ENCODE data around the gene CACTIN. TPM values are rescaled to one million over a fixed set of nuclear protein-coding genes. Genes with fewer than 3 reads are reported as not detected.
"Not testable (repeated sequence)": the region's sequence is repeated elsewhere in the genome, so short reads cannot be mapped to it uniquely, and the experiment has no call there.

CACTIN gene
- total RNA-seq, 1 experiment from 2014 or later: 25.1 TPM

- BruUV-seq (replicated peaks): no TSS peak
- no peak for DNase-seq (ENCODE audit: unreplicated experiment)
- Mint-ChIP-seq H3K4me3 (ENCODE audit: unreplicated experiment) (no peak overlapping the region), H3K36me3 (ENCODE audit: insufficient read depth, unreplicated experiment) (peaks cover 8% of the 10 kb centered on the region), H3K27me3 (ENCODE audit: insufficient read depth, unreplicated experiment) (no peaks in the 10 kb centered on the region), H3K9me3 (ENCODE audit: unreplicated experiment) (no peaks in the 10 kb centered on the region), H3K4me1 (ENCODE audit: insufficient read depth, unreplicated experiment) (no peaks in the 10 kb centered on the region), H3K27ac (ENCODE audit: low read depth, unreplicated experiment) (no peak overlapping the region)
- ChIA-PET CTCF (interaction anchor here (0.6 kb wide), 1 partner anchor 103 kb away, joined by 4 read pairs; no protein-coding TSS in a partner anchor), POLR2A (no interaction called here)
- intact Hi-C loops (cut with micrococcal nuclease): loop anchor here (2.0 kb wide), 1 partner anchor 181 kb away; no protein-coding TSS in a partner anchor
- TF ChIP-seq, protein P1, sequence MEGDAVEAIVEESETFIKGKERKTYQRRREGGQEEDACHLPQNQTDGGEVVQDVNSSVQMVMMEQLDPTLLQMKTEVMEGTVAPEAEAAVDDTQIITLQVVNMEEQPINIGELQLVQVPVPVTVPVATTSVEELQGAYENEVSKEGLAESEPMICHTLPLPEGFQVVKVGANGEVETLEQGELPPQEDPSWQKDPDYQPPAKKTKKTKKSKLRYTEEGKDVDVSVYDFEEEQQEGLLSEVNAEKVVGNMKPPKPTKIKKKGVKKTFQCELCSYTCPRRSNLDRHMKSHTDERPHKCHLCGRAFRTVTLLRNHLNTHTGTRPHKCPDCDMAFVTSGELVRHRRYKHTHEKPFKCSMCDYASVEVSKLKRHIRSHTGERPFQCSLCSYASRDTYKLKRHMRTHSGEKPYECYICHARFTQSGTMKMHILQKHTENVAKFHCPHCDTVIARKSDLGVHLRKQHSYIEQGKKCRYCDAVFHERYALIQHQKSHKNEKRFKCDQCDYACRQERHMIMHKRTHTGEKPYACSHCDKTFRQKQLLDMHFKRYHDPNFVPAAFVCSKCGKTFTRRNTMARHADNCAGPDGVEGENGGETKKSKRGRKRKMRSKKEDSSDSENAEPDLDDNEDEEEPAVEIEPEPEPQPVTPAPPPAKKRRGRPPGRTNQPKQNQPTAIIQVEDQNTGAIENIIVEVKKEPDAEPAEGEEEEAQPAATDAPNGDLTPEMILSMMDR (IDR thresholded peaks at IDR 0.05; ENCODE audit: unreplicated experiment): no peak
These were observed 41.2 kb upstream of the CACTIN start for GRCh38 chr19:3667766-3668165.

DNA sequence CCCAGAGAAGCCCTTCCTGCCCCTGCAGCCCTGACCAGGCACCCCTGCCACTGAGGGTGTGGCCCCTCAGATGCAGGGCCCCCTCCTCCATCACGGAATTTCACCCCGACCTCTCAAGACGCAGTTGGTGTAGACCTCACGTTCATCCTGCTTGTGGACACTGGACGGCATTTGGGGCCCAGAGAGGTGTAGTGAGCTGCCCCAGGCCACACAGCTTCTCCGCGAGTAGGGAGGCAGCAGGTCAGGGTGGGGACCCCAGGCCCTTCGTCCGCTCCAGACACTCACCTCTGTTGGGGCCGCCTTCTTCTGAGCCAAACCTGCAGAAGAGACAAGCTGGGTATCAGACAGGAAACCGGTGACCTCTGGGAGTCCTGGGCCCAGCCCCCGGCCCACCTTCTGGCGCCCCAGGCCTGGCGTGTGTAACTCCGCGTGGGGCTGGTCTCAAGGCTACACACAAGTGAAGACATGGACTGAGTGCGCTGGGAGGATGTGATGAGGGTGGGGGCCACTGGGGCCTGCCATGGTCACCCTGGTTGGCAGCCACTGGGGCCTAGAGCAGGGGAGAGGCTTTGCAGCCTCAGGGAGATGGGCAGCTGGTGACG is 40.5 kb upstream of the CACTIN start:
- H3K27me3 Mint-ChIP-seq (ENCODE audit: insufficient read depth, unreplicated experiment): no peaks in the 10 kb centered on the region
- TF ChIP-seq, protein P1 (IDR thresholded peaks at IDR 0.05; ENCODE audit: unreplicated experiment): no peak
- CTCF ChIA-PET: interaction anchor here (0.6 to 2.5 kb wide), 4 partner anchors 11 to 702 kb away, joined by 4 to 18 read pairs (median 4); no protein-coding TSS in a partner anchor

GRCh38 chr19:3666545-3666856 is 39.9 kb upstream of the CACTIN start:
- ChIA-PET POLR2A (interaction anchor here (0.6 kb wide), 1 partner anchor 520 kb away, joined by 3 read pairs; no protein-coding TSS in a partner anchor), CTCF (interaction anchor here (0.6 to 2.5 kb wide), 10 partner anchors 10 to 1295 kb away, joined by 3 to 18 read pairs (median 4); no protein-coding TSS in a partner anchor)
- not testable (repeated sequence) for H3K4me3 Mint-ChIP-seq (ENCODE audit: unreplicated experiment); DNase-seq (ENCODE audit: unreplicated experiment); H3K27me3 Mint-ChIP-seq (ENCODE audit: insufficient read depth, unreplicated experiment); H3K36me3 Mint-ChIP-seq (ENCODE audit: insufficient read depth, unreplicated experiment); H3K9me3 Mint-ChIP-seq (ENCODE audit: unreplicated experiment); BruUV-seq (replicated peaks); H3K27ac Mint-ChIP-seq (ENCODE audit: low read depth, unreplicated experiment); H3K4me1 Mint-ChIP-seq (ENCODE audit: insufficient read depth, unreplicated experiment)
- intact Hi-C loops (cut with micrococcal nuclease): loop anchor here (2.0 kb wide), 1 partner anchor 182 kb away; no protein-coding TSS in a partner anchor

More for the DNA sequence above, 40.5 kb upstream of the CACTIN start:
- POLR2A ChIA-PET: no interaction called here
- Mint-ChIP-seq H3K9me3 (ENCODE audit: unreplicated experiment) (no peaks in the 10 kb centered on the region), H3K36me3 (ENCODE audit: insufficient read depth, unreplicated experiment) (peaks cover 9% of the 10 kb centered on the region), H3K27ac (ENCODE audit: low read depth, unreplicated experiment) (no peak overlapping the region), H3K4me3 (ENCODE audit: unreplicated experiment) (no peak overlapping the region), H3K4me1 (ENCODE audit: insufficient read depth, unreplicated experiment) (no peaks in the 10 kb centered on the region)
- no TSS peak for BruUV-seq (replicated peaks)
- intact Hi-C loops (cut with micrococcal nuclease): loop anchor here (2.0 kb wide), 1 partner anchor 182 kb away; no protein-coding TSS in a partner anchor
- DNase-seq (ENCODE audit: unreplicated experiment): no peak

DNA sequence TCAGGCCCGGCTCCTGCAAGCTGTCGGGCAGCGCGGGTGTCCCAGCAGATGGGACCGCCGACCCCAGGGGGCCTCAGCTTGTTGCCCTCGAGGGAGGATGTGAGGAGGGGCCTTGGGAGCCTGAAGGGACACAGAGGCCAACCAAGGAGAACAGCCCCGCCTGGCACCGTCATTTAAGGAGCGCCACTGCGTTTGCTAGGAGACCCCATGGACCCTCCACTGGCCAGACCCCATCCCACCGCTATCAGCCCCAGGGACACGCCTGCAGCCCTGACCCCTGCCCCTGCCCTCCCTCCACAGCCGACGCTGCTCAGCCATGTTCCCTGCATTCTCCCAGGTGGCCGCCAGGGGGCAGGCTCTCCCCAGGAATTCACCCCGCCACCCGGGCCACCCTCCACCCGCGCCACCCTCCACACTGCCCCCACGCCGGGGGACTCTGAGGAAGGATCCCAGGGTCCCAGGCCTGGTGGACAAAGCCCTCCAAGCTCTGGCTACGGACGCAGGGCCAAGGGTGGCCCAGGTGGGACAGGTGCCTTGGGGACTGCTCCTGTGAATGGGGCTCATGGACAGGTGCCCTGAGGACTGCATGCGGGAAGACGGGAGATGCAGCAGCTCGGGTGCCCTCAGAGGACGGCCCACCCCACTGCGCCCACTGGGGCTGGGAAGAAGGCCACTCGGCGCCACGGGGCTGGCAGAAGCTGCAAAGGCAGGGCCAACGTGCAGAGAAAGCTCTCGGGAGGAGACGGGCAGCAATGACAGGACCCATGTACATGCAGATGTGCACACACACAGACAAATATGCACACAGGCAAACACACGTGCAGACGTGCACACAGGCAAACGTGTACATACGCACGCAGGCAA is 39.3 kb upstream of the CACTIN start:
- ChIA-PET POLR2A (interaction anchor here (0.6 kb wide), 1 partner anchor 521 kb away, joined by 3 read pairs; no protein-coding TSS in a partner anchor), CTCF (interaction anchor here (0.6 to 2.5 kb wide), 14 partner anchors 10 to 1295 kb away, joined by 3 to 18 read pairs (median 3); no protein-coding TSS in a partner anchor)
- no peaks in the 10 kb centered on the region for H3K4me1 Mint-ChIP-seq (ENCODE audit: insufficient read depth, unreplicated experiment)
- H3K27me3 Mint-ChIP-seq (ENCODE audit: insufficient read depth, unreplicated experiment): no peaks in the 10 kb centered on the region
- intact Hi-C loops (cut with micrococcal nuclease): loop anchor here (2.0 kb wide), 2 partner anchors 41 to 183 kb away; no protein-coding TSS in a partner anchor
- H3K36me3 Mint-ChIP-seq (ENCODE audit: insufficient read depth, unreplicated experiment): peaks cover 9% of the 10 kb centered on the region
- no TSS peak for BruUV-seq (replicated peaks)
- no peak overlapping the region for H3K4me3 Mint-ChIP-seq (ENCODE audit: unreplicated experiment)
- TF ChIP-seq, protein P1 (IDR thresholded peaks at IDR 0.05; ENCODE audit: unreplicated experiment): peak; percentile 99
- H3K9me3 Mint-ChIP-seq (ENCODE audit: unreplicated experiment): no peaks in the 10 kb centered on the region
- peak; percentile 49 for DNase-seq (ENCODE audit: unreplicated experiment)
- no peak overlapping the region for H3K27ac Mint-ChIP-seq (ENCODE audit: low read depth, unreplicated experiment)
